Activated T-cell treated with anti-CD3 and anti-CD28 coated beads, Interleukin-2, amount 50 U/mL, for 24 hours (primary cell): ENCODE measurements around the gene AMFR.
A peak's percentile ranks its signal among the peaks of the same experiment; 100 is the strongest.

ENCODE experiments used
- DNase-seq: peaks from one replicate; pipeline ENCODE4 v3.0.0-alpha.2; 2020
- H3K27ac Mint-ChIP-seq: 2 replicates; pipeline ENCODE4 v1.8.0; 2020; ENCODE audit warnings: mild to moderate bottlenecking, mixed read lengths
- H3K27me3 Mint-ChIP-seq: 2 replicates; pipeline ENCODE4 v1.8.0; 2020; ENCODE audit warnings: mixed read lengths
- H3K36me3 Mint-ChIP-seq: 2 replicates; pipeline ENCODE4 v1.8.0; 2020; ENCODE audit warnings: low read depth, mixed read lengths
- H3K4me1 Mint-ChIP-seq: 2 replicates; pipeline ENCODE4 v1.8.0; 2020; ENCODE audit warnings: low read depth, mixed read lengths
- H3K4me3 Mint-ChIP-seq: 2 replicates; pipeline ENCODE4 v1.8.0; 2020; ENCODE audit warnings: mild to moderate bottlenecking, moderate library complexity, mixed read lengths
- H3K9me3 Mint-ChIP-seq: 2 replicates; pipeline ENCODE4 v1.8.0; 2020; ENCODE audit warnings: mixed read lengths

AMFR gene

DNA sequence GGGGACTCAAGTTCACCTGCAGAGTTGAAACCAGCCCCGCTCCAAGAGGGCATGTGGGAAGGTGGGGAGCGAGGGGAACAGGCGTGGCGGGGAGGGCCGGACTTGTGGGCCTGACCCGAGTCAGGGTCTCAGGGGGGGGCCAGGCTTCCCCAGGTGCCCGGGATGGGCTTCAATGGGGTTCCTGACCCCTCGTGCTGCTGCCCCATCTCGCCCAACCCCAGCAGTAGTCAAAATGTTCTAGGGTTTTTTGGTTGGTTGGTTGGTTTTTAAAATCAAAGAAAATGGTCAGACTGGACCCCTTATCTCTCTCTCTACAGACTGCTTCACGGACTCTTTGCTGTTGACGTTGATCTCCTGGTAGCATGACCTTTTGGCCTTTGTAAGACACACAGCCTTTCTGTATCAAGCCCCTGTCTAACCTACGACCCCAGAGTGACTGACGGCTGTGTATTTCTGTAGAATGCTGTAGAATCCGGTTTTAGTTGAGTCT, 69.5 kb downstream of the AMFR start:
- H3K9me3 Mint-ChIP-seq, result no peaks in the 10 kb centered on the region

DNA sequence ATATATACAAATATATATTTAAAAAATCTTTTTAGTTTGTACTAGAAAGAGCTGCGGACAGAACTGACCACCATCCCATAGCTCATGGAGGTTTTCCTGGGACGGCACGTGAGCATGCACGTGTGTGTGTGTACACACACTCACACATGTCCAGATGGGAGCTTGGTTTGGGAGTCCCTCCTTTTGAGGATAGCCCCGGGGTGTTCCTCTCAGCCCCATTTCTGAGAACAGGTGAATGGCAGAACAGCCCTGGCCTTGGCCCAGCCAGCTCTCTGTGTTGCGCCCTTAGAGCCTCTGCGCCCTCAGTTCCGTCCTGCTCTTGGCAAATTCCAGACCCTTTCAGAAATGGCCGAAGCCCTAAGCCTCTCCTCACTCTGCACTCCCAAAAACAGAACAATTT, 70.1 kb downstream of the AMFR start:
- H3K27me3 Mint-ChIP-seq, result no peaks in the 10 kb centered on the region
- peaks cover 40% of the 10 kb centered on the region for H3K4me1 Mint-ChIP-seq
- H3K9me3 Mint-ChIP-seq, result no peaks in the 10 kb centered on the region
- peak; percentile 28 for DNase-seq
- no peak overlapping the region for H3K27ac Mint-ChIP-seq
- H3K4me3 Mint-ChIP-seq, result no peak overlapping the region
- H3K36me3 Mint-ChIP-seq, result peaks cover 8% of the 10 kb centered on the region

More for the DNA sequence above, 69.5 kb downstream of the AMFR start:
- Mint-ChIP-seq H3K27me3 (no peaks in the 10 kb centered on the region), H3K4me3 (peak overlapping the region; percentile 84), H3K36me3 (peaks cover 14% of the 10 kb centered on the region), H3K4me1 (peaks cover 40% of the 10 kb centered on the region), H3K27ac (peak overlapping the region; percentile 97)
- DNase-seq, result peak; percentile 22

DNA sequence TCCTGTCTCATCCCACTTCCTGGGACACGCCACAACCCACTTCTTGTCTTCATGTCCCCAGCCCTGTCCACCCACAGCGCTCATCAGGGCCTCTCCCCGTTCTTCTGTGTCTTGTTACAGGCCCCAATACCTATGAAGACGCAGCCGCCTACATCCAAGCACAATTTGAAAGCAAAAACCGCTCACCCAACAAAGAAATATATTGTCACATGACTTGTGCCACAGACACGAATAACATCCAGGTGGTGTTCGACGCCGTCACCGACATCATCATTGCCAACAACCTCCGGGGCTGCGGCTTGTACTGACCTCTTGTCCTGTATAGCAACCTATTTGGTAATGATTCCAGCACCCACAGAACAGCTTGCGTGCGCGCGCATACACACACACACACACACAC, 70.6 kb downstream of the AMFR start:
- Mint-ChIP-seq H3K27ac (no peak overlapping the region), H3K4me1 (peaks cover 35% of the 10 kb centered on the region), H3K36me3 (peaks cover 3% of the 10 kb centered on the region), H3K4me3 (no peak overlapping the region), H3K27me3 (no peaks in the 10 kb centered on the region), H3K9me3 (no peaks in the 10 kb centered on the region)
- DNase-seq, result peak; percentile 22

DNA sequence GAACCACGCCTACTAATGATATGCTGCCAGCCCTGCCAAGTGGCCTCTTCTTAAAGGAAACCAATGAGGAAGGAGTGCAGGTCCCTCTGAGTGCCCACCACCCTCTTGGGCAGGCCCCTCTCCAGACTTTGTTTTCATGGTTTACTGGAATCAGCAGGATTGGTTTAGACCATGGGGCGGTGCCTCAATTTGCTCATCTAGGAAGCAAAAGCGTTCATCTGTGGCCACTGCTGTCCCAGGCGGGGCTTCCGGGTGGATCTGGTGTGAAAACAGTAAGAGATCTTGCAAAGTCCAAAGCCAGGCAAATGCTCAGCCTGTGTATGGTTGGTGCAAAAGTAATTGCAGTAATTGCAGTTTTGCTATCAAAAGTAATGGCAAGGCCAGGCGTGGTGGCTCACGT, 71.3 kb downstream of the AMFR start:
- no peak overlapping the region for H3K4me3 Mint-ChIP-seq
- no peaks in the 10 kb centered on the region for H3K27me3 Mint-ChIP-seq
- H3K4me1 Mint-ChIP-seq, result peaks cover 31% of the 10 kb centered on the region
- peak; percentile 7 for DNase-seq
- no peaks in the 10 kb centered on the region for H3K9me3 Mint-ChIP-seq
- H3K27ac Mint-ChIP-seq, result no peak overlapping the region
- H3K36me3 Mint-ChIP-seq, result peaks cover 2% of the 10 kb centered on the region

DNA sequence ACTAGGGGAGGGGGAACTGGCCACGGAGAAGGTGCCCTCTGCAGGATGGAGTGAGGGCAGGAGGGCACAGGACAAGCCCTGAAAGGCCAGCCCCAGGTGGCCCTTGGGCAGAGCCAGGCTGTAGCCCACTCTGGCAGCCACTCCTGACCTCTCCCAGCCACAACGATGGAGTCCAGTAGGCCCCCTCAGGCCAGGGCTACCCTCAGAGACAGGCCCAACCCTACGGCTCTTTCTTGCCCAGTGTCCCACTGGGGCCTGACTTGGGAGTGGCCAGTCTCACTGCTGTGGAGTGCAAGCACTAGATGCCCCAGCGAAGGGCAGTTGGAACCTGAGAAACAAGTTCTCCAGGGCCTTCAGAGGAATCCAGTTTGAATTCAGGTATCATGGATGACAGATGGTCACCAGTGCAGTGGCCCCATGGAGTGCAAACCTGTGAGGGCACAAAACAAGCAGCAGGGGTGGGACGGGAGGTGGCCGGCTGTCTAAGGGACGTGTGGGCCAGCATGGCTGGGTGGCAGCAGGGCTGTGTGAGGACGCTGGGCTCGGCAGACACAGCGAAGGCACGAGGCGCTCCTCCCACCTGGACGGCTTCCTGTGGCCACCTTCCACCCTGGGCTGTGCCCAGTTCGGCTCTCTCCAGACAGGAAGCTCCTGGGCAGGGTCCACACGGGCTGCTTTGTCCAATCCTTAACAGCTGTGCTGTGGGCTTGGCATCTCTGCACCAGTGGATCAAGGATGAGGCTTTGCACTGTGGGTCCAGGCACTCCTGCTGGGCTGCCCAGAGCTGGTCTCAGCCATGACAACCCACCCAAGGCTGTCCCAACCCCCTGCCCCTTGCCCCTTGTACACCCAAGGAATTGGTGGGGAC, 72.1 kb downstream of the AMFR start:
- Mint-ChIP-seq H3K4me3 (no peak overlapping the region), H3K4me1 (peaks cover 26% of the 10 kb centered on the region), H3K9me3 (no peaks in the 10 kb centered on the region), H3K27me3 (no peaks in the 10 kb centered on the region), H3K36me3 (peaks cover 2% of the 10 kb centered on the region), H3K27ac (no peak overlapping the region)
- peak; percentile 23 for DNase-seq

DNA sequence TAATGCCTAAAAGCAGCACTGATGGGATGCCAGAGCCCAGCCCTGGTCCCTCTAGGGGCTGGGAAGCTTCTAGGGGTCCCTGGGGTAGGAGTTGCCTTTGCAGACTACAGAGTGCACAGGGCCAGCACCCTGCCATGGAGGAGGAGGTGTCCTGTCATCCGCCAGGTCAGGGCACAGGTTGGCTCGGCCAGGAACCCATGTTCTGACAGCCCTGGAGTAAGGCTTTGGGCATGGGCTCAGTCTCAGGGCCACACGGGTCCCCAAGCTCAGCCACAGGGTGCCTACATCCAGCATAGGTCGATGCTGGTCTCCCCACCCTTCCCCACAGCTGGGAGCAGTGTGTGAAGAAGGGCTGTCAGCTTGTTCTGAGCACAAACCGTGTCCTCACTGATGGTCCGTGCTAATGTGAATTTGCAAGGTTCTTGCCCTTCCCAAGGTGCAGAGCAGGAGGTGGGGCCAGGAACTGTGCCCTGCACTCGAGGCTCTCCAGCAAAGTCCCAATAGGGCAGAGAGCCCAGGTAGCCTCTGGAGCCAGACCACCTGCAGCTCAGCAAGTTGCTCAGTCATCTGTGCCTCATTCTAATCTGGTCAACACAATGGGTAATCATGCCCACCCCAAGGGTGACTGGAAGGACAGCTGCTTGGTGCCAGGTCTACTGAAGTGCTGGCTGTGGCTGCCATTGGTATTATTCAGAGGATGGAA, 72.8 kb downstream of the AMFR start:
- Mint-ChIP-seq H3K4me1 (peaks cover 19% of the 10 kb centered on the region), H3K4me3 (no peak overlapping the region), H3K27me3 (no peaks in the 10 kb centered on the region), H3K27ac (no peak overlapping the region), H3K9me3 (no peaks in the 10 kb centered on the region), H3K36me3 (peaks cover 2% of the 10 kb centered on the region)
- no peak for DNase-seq

DNA sequence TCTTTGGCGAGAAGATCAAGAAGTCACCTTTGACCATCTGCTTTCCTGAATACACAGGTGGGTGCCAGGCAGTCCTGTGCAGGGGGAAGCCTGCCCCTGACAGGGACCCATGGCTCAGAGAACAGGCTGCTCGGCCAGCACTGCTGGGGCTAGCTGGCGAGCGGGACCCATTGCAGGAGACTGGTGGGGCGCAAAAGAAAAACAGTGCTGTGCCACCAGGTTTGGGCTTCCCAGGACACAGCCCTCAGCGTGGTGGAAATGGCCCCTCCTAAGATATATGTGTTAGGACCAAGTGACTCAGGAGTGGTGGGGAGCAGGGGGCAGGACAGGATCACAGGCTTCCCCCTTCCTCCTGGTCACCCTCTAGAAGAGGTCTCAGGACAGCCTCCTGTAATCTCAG, 73.9 kb downstream of the AMFR start:
- no peaks in the 10 kb centered on the region for H3K9me3 Mint-ChIP-seq
- H3K27me3 Mint-ChIP-seq, result no peaks in the 10 kb centered on the region
- no peak overlapping the region for H3K27ac Mint-ChIP-seq
- DNase-seq, result no peak
- H3K36me3 Mint-ChIP-seq, result no peaks in the 10 kb centered on the region
- peaks cover 9% of the 10 kb centered on the region for H3K4me1 Mint-ChIP-seq
- no peak overlapping the region for H3K4me3 Mint-ChIP-seq

DNA sequence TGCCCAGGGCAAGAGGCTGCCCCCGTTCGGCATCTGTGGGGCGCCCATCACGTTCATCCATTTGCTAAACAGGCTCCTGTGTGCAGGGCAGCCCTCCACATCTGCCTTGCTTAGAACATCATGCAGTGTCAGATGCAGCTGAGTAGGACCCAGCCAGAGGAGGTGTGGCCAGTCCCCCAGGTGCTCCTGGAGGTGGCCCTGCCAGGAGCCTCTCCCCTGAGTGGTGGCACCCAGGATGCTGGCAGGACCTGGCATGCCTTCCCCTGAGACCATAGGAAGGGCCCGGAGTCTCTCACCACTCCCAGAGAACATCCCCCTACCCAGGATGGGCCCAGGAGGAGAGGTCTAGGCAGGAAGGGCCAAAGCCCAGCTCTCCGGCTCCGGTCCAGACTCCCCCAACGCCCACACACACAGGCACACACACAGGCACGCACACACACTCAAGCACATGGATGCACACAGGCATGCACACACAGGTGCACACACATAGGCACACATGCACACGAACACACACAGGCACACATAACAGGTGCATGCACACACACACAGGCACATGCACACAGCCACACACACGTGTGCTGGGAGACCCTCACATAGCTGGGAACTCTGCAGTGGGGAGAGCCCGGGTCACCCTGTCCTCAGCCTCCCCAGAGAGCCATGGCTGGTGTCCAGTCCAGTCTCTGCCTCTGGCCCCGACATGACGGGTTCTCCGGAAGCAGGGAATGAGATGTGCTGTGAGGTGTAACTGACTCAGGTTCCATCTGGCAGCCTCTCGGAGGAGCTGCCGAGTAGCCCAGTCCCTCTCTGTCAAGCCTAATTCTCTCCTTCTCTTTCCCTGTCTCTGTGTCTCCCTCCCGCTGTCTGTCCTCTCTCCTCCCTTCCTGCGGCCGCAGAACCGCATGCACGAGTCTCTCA, 74.6 kb downstream of the AMFR start:
- no peaks in the 10 kb centered on the region for H3K9me3 Mint-ChIP-seq
- no peaks in the 10 kb centered on the region for H3K36me3 Mint-ChIP-seq
- H3K4me1 Mint-ChIP-seq, result peaks cover 2% of the 10 kb centered on the region
- DNase-seq, result no peak
- H3K27me3 Mint-ChIP-seq, result no peaks in the 10 kb centered on the region
- H3K4me3 Mint-ChIP-seq, result no peak overlapping the region
- no peak overlapping the region for H3K27ac Mint-ChIP-seq

DNA sequence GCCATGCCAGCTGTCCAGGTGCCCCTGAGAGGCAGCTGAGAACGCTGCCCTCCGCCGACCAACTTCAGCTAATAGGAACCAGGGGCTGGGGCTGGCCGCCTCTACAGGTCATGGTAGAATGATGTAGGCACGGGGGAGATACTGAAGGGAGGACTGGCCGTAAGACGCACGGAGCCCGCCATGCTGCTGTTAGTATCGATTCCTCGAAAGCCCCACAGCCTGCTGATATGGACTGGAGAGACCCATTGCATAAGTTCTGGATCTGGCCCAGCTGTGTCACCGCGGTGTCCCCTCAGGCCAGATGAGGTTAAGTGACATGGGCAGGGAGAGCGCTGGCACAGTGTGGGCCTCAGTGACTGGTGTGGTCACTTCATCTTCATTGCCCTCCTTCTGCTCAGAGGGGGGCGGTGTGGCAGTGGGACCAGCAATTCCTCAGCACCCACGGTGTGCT, 75.6 kb downstream of the AMFR start:
- H3K4me1 Mint-ChIP-seq, result no peaks in the 10 kb centered on the region
- H3K27me3 Mint-ChIP-seq, result no peaks in the 10 kb centered on the region
- H3K9me3 Mint-ChIP-seq, result no peaks in the 10 kb centered on the region
- H3K36me3 Mint-ChIP-seq, result no peaks in the 10 kb centered on the region
- H3K4me3 Mint-ChIP-seq, result no peak overlapping the region
- no peak for DNase-seq
- H3K27ac Mint-ChIP-seq, result no peak overlapping the region

DNA sequence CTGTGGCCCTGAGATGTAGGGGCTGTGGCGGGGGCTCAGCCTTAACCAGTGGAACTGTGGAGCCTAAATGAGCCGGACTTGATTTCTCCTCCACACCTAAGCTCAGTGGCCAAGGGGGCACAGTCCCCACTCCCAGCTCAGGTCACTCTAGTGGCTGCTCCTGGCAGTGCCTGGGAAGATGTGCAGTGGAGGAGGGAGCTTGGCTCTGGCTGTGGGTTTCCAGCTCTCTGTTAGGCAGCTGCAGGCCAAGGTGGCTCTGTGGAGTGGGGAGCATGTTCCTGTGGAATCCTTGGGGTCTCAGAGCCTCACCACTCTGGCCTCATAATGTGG, 76.3 kb downstream of the AMFR start:
- no peaks in the 10 kb centered on the region for H3K4me1 Mint-ChIP-seq
- H3K4me3 Mint-ChIP-seq, result no peak overlapping the region
- DNase-seq, result no peak
- H3K9me3 Mint-ChIP-seq, result no peaks in the 10 kb centered on the region
- H3K27me3 Mint-ChIP-seq, result no peaks in the 10 kb centered on the region
- no peak overlapping the region for H3K27ac Mint-ChIP-seq
- no peaks in the 10 kb centered on the region for H3K36me3 Mint-ChIP-seq

DNA sequence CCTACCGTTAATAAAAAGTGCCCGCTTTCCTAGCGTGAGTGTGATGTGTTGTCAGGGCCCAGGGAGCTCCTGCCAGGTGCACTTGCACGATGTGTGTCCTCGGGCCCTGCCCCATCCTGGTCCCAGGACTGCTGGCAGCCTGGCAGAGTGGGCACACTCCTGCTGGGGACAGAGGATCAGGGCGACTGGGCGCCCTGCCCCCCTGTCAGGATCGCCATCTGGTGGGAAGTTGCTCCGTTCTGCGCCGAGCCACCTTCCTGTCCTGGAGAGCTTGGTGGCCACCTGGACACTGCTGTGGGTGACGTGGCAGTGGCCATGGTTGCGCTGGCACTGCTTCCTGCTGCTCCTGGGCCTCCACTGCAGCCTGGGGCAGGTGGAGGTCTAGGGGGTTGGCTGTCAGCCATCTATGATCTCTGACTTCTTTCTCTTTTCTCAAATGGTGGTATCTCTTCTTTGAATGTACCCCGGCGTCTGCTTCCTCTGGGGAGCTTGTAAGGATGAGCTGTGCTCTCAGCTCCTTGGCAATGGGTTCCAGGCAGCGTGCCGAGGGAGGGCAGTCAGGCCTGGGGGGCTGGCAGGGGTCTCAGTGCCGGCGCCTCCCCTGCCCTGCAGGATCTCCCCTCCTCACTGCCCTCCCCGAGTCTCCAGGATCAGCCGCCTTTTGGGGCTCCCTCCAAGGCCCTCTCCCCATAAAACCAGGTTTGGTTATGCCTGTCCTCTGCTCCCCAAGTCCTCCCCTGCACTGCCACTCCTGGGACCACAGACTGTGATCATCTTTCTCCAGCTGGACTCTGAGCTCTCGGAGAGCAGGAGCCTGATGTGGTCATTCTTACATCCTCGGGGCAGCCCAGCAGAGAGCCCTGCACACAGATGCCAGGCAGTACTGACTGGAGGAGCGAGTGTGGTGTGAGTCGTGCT, 76.9 kb downstream of the AMFR start:
- Mint-ChIP-seq H3K9me3 (no peaks in the 10 kb centered on the region), H3K4me3 (no peak overlapping the region), H3K27ac (no peak overlapping the region), H3K4me1 (no peaks in the 10 kb centered on the region), H3K27me3 (no peaks in the 10 kb centered on the region), H3K36me3 (no peaks in the 10 kb centered on the region)
- DNase-seq, result no peak

DNA sequence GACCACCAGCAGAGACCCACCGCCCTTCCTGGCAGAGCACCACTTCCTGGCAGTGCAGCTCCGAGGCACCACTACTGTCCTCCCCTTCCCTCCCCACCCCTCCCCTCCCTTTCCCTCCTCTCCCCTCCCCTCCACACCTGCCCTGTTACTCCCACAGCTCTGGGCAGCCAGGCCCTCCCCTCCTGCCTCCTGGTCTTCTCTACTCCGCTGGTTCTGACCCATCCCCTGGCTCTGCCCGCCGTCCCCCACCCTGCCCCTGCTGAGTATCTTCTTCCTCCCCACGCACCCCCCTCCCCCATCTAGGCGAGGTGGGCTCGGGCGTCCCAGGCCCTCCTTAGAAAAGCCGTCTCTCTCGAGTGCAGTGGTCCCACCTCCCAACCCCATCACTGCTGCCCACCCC, 77.7 kb downstream of the AMFR start:
- no peaks in the 10 kb centered on the region for H3K36me3 Mint-ChIP-seq
- no peak overlapping the region for H3K4me3 Mint-ChIP-seq
- H3K27me3 Mint-ChIP-seq, result no peaks in the 10 kb centered on the region
- no peaks in the 10 kb centered on the region for H3K9me3 Mint-ChIP-seq
- H3K4me1 Mint-ChIP-seq, result no peaks in the 10 kb centered on the region
- DNase-seq, result no peak
- H3K27ac Mint-ChIP-seq, result no peak overlapping the region

DNA sequence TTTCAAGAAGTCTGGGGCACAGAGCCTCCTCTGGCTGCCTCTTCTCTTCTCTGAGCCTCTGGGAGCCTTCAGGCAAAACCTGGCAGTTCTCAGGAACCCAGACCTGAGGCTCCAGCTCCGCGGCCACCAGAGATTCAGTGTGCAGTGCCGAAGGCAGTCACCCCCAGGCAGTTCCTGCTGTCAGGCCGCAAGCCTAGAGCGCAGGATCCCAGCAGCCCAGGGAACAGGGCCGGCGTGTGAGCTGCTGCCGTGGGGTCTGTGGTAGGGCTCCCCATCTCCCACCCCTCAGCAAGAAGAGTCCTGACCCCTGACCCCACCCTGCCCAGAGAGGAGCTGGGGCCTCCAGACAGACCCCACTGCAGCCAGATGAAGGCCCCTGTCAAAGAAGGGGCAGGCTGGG, 78.2 kb downstream of the AMFR start:
- H3K4me3 Mint-ChIP-seq, result no peak overlapping the region
- no peaks in the 10 kb centered on the region for H3K9me3 Mint-ChIP-seq
- no peaks in the 10 kb centered on the region for H3K4me1 Mint-ChIP-seq
- DNase-seq, result no peak
- no peaks in the 10 kb centered on the region for H3K36me3 Mint-ChIP-seq
- no peaks in the 10 kb centered on the region for H3K27me3 Mint-ChIP-seq
- no peak overlapping the region for H3K27ac Mint-ChIP-seq
